SU-DHL-6 (cell line): Measurements from ENCODE around the gene MAIP1.

Source experiments
- EZH2phosphoT487 ChIP-seq: fragments of 200-600 bp; sonication (generic), shearing (Covaris generic); conservative IDR thresholded peaks from 2 replicates; pipeline ENCODE4 v1.6.1; 2018; ENCODE audit warnings: mild to moderate bottlenecking, antibody characterized with exemption, low read length, moderate library complexity, mixed read lengths
- TF ChIP-seq, protein P1 (sequence below): fragments of 200-600 bp; sonication (generic); IDR thresholded peaks from one replicate; pipeline ENCODE4 v1.5.1; 2017; ENCODE audit warnings: antibody characterized with exemption, mild to moderate bottlenecking, low read length, moderate library complexity; ENCODE audit not compliant: insufficient read depth, poor library complexity, severe bottlenecking

DNA sequence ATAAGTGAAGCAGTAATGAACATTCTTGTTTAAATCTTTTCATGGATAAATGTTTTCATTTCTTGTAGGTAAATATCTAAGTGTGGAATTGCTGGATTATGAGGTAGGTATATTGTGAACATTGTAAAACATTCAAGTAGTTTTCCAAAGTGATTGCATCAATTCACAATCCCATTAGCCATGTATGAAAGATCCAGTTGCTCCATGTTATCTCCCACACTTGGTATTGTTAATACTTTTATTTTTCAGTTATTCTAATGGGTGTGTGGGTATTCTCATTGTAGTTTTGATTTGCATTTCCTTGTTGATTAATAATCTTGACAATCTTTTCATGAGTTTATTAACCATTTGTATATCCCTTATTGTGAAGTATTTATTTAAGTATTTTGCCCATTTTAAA lies 50.3 kb downstream of the MAIP1 start:
- TF ChIP-seq, protein P1, sequence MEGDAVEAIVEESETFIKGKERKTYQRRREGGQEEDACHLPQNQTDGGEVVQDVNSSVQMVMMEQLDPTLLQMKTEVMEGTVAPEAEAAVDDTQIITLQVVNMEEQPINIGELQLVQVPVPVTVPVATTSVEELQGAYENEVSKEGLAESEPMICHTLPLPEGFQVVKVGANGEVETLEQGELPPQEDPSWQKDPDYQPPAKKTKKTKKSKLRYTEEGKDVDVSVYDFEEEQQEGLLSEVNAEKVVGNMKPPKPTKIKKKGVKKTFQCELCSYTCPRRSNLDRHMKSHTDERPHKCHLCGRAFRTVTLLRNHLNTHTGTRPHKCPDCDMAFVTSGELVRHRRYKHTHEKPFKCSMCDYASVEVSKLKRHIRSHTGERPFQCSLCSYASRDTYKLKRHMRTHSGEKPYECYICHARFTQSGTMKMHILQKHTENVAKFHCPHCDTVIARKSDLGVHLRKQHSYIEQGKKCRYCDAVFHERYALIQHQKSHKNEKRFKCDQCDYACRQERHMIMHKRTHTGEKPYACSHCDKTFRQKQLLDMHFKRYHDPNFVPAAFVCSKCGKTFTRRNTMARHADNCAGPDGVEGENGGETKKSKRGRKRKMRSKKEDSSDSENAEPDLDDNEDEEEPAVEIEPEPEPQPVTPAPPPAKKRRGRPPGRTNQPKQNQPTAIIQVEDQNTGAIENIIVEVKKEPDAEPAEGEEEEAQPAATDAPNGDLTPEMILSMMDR: no peak
- TF ChIP-seq EZH2phosphoT487: no peak
